GM12873 (cell line): ENCODE results near the gene POP7.

ENCODE experiments used
- CTCF ChIP-seq: IDR thresholded peaks from 2 replicates; pipeline ENCODE4 v1.5.1; 2012; ENCODE audit warnings: low read depth, mild to moderate bottlenecking, moderate library complexity, low read length, control low read depth; ENCODE audit not compliant: insufficient read depth; ENCODE audit errors: missing control alignments

The POP7 gene

GRCh38 chr7:100673302-100673941 is 32.5 kb upstream of the POP7 start, which contains the start of gene GNB2:
Gene GNB2, plus strand, starts transcription at chr7:100673740. Its CDS starts 2,526 bp downstream, at chr7:100676266.
- TF ChIP-seq CTCF: no peak

DNA sequence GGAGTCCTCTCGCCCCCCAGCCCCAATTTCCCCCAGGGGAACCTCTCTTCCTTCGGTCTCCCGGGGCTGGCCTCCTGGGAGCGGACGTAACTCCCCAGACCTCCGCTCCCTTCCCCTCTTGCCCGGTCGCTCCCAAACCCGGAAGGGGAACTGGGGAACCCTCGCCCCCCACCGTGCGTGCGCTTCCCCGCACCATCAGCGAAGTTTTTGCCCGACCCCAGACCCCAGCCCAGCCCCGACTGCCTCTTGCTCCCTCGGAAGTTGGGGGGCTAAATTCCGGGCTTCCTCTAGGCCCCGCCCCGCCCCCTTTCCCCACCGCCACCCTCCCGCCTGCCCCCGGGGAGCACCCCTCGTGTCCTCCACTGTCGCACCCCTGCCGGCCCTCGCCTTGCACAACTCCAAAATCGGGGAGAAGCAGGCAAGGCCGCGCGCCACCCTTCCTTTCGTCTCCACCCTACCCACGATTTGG is 31.9 kb upstream of the POP7 start:
- TF ChIP-seq CTCF: no peak

DNA sequence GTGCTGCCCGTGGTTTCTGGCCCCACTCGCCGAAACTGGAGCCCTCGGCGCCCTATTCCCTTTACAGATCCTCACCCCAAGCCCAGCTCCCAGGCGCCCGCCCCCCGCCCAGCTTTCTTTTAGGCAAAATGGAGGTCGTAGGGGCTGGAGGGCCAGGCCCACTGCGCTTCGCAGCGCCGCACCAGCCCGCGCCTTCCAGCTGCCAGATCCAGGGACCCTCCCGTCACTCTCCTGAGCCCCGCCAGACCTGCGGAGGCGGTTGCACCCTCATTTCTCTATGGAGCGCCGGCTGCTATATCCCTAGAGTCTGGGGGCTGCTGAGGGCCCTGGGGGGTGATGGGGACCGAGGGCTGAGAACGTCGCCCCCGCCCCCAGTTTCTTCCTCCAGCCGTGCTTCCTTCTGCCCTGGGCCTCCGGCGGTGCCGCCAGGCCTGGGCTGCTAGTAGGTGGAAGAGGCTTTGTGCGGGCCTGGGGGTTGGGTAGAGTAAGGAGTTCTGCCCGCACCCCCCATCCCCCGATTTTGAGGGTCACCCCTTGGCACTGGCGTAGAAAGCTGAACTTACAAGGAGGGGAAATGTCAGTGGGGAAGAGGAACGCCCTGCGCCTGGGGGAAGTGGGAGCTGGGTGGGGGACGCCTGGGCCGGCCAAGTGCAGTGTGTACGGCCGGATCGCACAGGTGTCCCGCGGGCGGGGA is 31.4 kb upstream of the POP7 start:
- no peak for TF ChIP-seq CTCF

GRCh38 chr7:100675105-100675451 is 30.8 kb upstream of the POP7 start:
- TF ChIP-seq CTCF: no peak

DNA sequence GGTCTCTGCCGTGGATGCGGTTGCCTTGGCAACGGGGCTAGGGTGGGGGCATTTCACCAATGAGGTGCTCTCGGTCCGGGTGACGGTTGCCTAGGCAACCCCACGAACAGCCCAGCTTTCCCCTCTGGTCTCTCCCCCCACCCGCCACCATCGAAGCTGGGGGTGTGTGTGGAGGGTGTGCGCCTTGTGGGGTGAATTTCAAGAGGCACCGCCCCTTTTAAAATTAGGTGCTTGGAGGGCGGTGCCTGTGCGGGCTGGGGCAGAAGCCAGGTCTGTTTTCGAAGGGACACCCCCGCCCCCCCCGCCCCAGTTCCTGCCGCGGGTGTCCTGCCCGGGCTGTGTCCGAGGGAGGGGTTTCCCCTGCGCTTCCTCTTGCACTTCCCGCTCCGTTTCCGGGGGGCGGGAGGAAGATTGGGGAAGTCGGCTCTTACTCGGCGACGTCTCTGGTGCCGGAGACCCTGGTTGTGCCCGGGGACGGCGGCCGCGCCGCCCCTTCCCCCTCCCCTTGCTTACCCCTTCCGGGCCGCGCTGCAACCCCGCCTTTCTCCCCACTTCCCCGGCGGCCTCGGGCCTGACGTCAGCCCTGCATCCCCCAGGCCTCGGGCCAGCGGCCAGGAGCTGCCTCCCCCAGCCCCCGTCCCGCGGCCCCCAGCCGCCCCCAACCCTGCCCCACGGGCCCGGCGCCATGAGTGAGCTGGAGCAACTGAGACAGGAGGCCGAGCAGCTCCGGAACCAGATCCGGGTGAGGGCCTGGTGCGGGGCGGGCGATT is 30.2 kb upstream of the POP7 start:
- no peak for TF ChIP-seq CTCF

DNA sequence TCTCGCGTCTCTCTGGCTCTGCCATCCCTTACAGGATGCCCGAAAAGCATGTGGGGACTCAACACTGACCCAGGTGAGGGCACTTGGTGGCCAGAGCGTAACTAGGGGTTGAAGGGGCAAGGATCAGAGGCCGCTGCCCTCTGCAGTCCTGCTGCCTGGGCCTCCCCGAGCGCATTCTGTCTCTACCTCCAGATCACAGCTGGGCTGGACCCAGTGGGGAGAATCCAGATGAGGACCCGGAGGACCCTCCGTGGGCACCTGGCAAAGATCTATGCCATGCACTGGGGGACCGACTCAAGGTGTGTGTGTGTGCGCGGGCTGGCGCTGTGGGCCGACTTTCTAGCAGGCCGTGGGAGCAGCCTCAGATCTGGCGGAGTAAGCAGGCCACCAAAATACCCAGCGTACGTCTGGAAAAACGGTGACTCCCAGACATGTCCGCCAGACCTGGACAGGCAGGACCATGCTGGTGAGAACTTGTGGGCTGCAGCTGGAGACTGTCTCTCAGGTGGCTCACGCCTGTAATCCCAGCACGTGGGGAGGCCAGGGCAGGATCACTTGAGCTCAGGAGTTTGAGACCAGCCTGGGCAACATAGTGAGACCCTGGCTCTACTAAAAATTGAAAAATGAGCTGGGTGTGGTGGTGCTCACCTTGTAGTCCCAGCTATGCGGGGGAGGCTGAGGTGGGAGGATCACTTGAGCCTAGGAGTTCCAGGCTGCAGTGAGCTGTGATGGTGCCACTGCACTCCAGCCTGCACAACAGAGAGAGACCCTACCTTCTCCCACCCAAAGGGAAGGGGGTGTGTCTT is 29.2 kb upstream of the POP7 start:
- no peak for TF ChIP-seq CTCF
